ENCODE data around the gene STMN3. TPM values are rescaled to one million over a fixed set of nuclear protein-coding genes. Genes with fewer than 3 reads are reported as not detected.

Gene STMN3
- total and polyA plus RNA-seq, 10 of the 15 experiments (the other 5 are each of a cell fraction or from before 2014, with no cell fraction given) = 0.09 to 3.6 (median 1.4) TPM; not detected in 1

DNA sequence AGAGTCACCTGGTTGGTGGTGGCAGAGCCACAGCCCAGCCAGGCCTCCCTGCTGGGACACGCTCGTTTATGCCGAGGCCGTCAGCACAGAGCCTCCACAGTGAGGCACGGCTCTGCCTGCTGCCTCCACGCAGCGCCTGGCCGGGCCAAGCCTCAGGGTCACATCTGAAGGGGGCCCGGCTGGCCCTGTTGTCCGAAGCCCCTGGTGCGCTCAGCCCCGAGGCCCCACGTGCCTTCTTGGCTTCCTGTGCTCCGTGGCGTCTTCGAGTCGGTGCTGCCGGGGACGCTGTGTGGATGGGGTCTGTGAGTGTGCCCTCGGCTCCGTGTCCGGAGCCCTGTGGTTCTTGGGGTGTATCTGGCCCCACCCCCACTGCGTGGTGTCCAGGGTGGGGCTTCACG is 32.9 kb upstream of the STMN3 start:
- SMC1A ChIA-PET (ENCODE audit: uncharacterized antibody, unreplicated experiment) = no interaction called here

DNA sequence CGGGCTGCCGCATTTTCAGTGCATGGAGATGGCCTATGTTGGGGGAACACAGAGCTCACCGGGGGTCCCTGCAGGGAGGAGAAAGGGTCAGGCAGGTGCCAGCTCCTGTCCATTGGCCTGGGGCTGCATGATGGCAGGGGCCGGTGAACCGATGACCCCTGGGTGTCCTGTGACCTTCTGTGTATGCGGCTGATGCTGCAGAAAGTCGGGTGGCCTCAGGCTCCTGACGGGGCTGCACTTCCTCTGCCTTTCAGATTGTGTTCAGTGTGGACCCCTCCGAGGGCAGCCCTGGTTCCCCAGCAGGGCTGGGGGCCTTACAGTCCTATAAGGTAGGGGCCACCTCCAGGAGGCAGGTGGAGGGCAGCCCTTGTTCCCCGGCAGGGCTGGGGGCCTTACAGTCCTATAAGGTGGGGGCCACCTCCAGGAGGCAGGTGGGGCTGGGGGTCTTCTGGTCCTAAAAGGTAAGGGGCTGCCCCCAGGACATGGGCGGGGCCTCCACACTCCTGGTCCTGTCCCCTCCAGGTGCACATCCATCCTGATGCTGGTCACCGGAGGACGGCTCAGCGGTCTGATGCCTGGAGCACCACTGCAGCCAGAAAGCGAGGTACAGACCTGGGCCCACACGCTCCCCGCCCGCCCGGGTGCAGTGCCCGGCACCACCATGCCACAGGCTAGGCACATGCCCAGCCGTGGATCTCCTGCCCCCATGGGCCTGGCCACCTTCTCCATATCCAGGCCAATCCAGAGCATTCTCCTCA is 32.2 kb upstream of the STMN3 start:
- H3K27me3 ChIP-seq (replicated peaks in 1 of 2; ENCODE audit: control insufficient read depth in 2 of 2, insufficient read depth in 2 of 2, low read length in 1 of 2) = no peaks in the 10 kb centered on the region
- no peaks in the 10 kb centered on the region; a peak in 1 of 4 replicates for H3K36me3 ChIP-seq (ENCODE audit: control insufficient read depth in 2 of 2, insufficient read depth in 2 of 2, low read length in 1 of 2)
- H3K79me2 ChIP-seq (ENCODE audit: control insufficient read depth, insufficient read depth, low read length) = no peaks in the 10 kb centered on the region
- WGBS (ENCODE audit: insufficient coverage, insufficient replicate concordance, low lambda C conversion rate, missing lambda C conversion rate) = 87% methylated on average over 20 of the region's 21 CpGs
- in situ Hi-C loops (cut with MboI) (no loop called here), intact Hi-C loops (cut with micrococcal nuclease; ENCODE audit: unreplicated experiment) (no loop called here)
- H3K4me3 ChIP-seq = no peak overlapping the region
- ChIA-PET CTCF (no interaction called here), RAD21 (ENCODE audit: unreplicated experiment) (no interaction called here), POLR2A (no interaction called here), SMC1A (ENCODE audit: uncharacterized antibody, unreplicated experiment) (no interaction called here)
- no peak overlapping the region for H3K4me2 ChIP-seq (ENCODE audit: control insufficient read depth, insufficient read depth)
- no peak overlapping the region for H3K27ac ChIP-seq (ENCODE audit: control insufficient read depth, insufficient read depth)
- H3K4me1 ChIP-seq (ENCODE audit: control insufficient read depth, insufficient read depth, low read length) = no peaks in the 10 kb centered on the region
- DNase-seq (ENCODE audit: low read depth, low spot score) (no peak), FAIRE-seq (no peak), ATAC-seq (no peak)
- H4K20me1 ChIP-seq (ENCODE audit: control insufficient read depth, insufficient read depth) = no peaks in the 10 kb centered on the region
- no peak overlapping the region for H2AFZ ChIP-seq (ENCODE audit: control insufficient read depth, low read depth, low read length)
- BruUV-seq (replicated peaks) = no TSS peak
- H3K9me3 ChIP-seq (replicated peaks; ENCODE audit: control insufficient read depth, insufficient read depth, low read length) = no peaks in the 10 kb centered on the region
- no peak overlapping the region for H3K9ac ChIP-seq (ENCODE audit: control insufficient read depth, insufficient read depth, low read length)
- TF ChIP-seq ZNF24 (IDR thresholded peaks at IDR 0.05) = no peak
- TF ChIP-seq FOXM1 (IDR thresholded peaks at IDR 0.05; ENCODE audit: low read depth, low read length) = no peak
- no peak for TF ChIP-seq ZBED1 (IDR thresholded peaks at IDR 0.05; ENCODE audit: borderline replicate concordance)
- TF ChIP-seq, protein P1, sequence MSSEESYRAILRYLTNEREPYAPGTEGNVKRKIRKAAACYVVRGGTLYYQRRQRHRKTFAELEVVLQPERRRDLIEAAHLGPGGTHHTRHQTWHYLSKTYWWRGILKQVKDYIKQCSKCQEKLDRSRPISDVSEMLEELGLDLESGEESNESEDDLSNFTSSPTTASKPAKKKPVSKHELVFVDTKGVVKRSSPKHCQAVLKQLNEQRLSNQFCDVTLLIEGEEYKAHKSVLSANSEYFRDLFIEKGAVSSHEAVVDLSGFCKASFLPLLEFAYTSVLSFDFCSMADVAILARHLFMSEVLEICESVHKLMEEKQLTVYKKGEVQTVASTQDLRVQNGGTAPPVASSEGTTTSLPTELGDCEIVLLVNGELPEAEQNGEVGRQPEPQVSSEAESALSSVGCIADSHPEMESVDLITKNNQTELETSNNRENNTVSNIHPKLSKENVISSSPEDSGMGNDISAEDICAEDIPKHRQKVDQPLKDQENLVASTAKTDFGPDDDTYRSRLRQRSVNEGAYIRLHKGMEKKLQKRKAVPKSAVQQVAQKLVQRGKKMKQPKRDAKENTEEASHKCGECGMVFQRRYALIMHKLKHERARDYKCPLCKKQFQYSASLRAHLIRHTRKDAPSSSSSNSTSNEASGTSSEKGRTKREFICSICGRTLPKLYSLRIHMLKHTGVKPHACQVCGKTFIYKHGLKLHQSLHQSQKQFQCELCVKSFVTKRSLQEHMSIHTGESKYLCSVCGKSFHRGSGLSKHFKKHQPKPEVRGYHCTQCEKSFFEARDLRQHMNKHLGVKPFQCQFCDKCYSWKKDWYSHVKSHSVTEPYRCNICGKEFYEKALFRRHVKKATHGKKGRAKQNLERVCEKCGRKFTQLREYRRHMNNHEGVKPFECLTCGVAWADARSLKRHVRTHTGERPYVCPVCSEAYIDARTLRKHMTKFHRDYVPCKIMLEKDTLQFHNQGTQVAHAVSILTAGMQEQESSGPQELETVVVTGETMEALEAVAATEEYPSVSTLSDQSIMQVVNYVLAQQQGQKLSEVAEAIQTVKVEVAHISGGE (CRISPR knock-in tag; IDR thresholded peaks at IDR 0.05) = no peak
- TF ChIP-seq ZNF274 (IDR thresholded peaks at IDR 0.05; ENCODE audit: insufficient read depth, insufficient read length) = no peak
- no peak for TF ChIP-seq TAF1 (IDR thresholded peaks at IDR 0.05; ENCODE audit: borderline replicate concordance, low read depth, low read length)
- TF ChIP-seq PAX8 (IDR thresholded peaks at IDR 0.05) = no peak
- TF ChIP-seq ASH2L (IDR thresholded peaks at IDR 0.05; ENCODE audit: borderline replicate concordance, low read depth) = no peak
- no peak for TF ChIP-seq SUPT20H (IDR thresholded peaks at IDR 0.05; ENCODE audit: borderline replicate concordance, control insufficient read depth, low read depth, low read length)
- TF ChIP-seq CREB1 (IDR thresholded peaks at IDR 0.05; ENCODE audit: low read depth) = no peak
- no peak for TF ChIP-seq HCFC1 (IDR thresholded peaks at IDR 0.05; ENCODE audit: low read length)
- no peak for TF ChIP-seq CBX3 (IDR thresholded peaks at IDR 0.05; ENCODE audit: borderline replicate concordance, low read depth)
- no peak for TF ChIP-seq YBX1 (IDR thresholded peaks at IDR 0.05)
- TF ChIP-seq IKZF1 (conservative IDR thresholded peaks at IDR 0.05) = no peak
- TF ChIP-seq CHD4 (IDR thresholded peaks at IDR 0.05) = no peak
- no peak for TF ChIP-seq SMAD5 (IDR thresholded peaks at IDR 0.05; ENCODE audit: low read depth)

More for the DNA sequence above, 32.9 kb upstream of the STMN3 start:
- Histone ChIP-seq H2AFZ (ENCODE audit: control insufficient read depth, low read depth, low read length) (no peak overlapping the region), H3K4me1 (ENCODE audit: control insufficient read depth, insufficient read depth, low read length) (no peaks in the 10 kb centered on the region), H4K20me1 (ENCODE audit: control insufficient read depth, insufficient read depth) (no peaks in the 10 kb centered on the region), H3K79me2 (ENCODE audit: control insufficient read depth, insufficient read depth, low read length) (no peaks in the 10 kb centered on the region), H3K9me3 (replicated peaks; ENCODE audit: control insufficient read depth, insufficient read depth, low read length) (no peaks in the 10 kb centered on the region), H3K4me3 (no peak overlapping the region), H3K9ac (ENCODE audit: control insufficient read depth, insufficient read depth, low read length) (no peak overlapping the region), H3K27me3 (replicated peaks in 1 of 2; ENCODE audit: control insufficient read depth in 2 of 2, insufficient read depth in 2 of 2, low read length in 1 of 2) (no peaks in the 10 kb centered on the region), H3K27ac (ENCODE audit: control insufficient read depth, insufficient read depth) (no peak overlapping the region), H3K36me3 (ENCODE audit: control insufficient read depth in 2 of 2, insufficient read depth in 2 of 2, low read length in 1 of 2) (no peaks in the 10 kb centered on the region; a peak in 1 of 4 replicates), H3K4me2 (ENCODE audit: control insufficient read depth, insufficient read depth) (no peak overlapping the region)
- CTCF ChIA-PET = no interaction called here
- ATAC-seq = no peak
- BruUV-seq (replicated peaks) = no TSS peak
- no peak for DNase-seq (ENCODE audit: low read depth, low spot score)
- 92% methylated on average over 24 of the region's 24 CpGs for WGBS (ENCODE audit: insufficient coverage, insufficient replicate concordance, low lambda C conversion rate, missing lambda C conversion rate)
- in situ Hi-C loops (cut with MboI) = no loop called here
- RAD21 ChIA-PET (ENCODE audit: unreplicated experiment) = no interaction called here
- no peak for FAIRE-seq
- POLR2A ChIA-PET = no interaction called here
- intact Hi-C loops (cut with micrococcal nuclease; ENCODE audit: unreplicated experiment) = no loop called here
- no peak for TF ChIP-seq IRF4 (IDR thresholded peaks at IDR 0.05; ENCODE audit: low read depth, low read length)
- TF ChIP-seq ETV6 (conservative IDR thresholded peaks at IDR 0.05 in 1 of 2, IDR thresholded peaks at IDR 0.05 in 1 of 2; ENCODE audit: borderline replicate concordance in 1 of 2, low read depth in 1 of 2) = no peak
- TF ChIP-seq SP1 (IDR thresholded peaks at IDR 0.05; ENCODE audit: low read depth, low read length) = no peak
